GM12878 (cell line): Measurements from ENCODE around the gene FBLN5. TPM values are rescaled to one million over a fixed set of nuclear protein-coding genes. Genes with fewer than 3 reads are reported as not detected.

Source experiments
- ATAC-seq: fragments of 200-7000 bp; cut with Tn5 transposase; 3 replicates; pipeline ENCODE4 v1.9.1; 2020; ENCODE audit warnings: mild to moderate bottlenecking, moderate library complexity
- BruUV-seq: library from RNA; stranded (reverse); fragments of 400-500 nt; replicated peaks from 2 replicates; lab custom pipeline; 2021; lab: Mats Ljungman, UMichigan
- CTCF ChIA-PET: fragments of 300-600 bp; sonication (Branson Sonifier 250); formaldehyde crosslinking; extraction: SDS; loops from one replicate; lab custom pipeline; 2021; ENCODE audit warnings: inconsistent platforms; lab: Yijun Ruan, JAX
- POLR2A ChIA-PET: fragments of 350-600 bp; formaldehyde crosslinking; extraction: SDS; loops from one replicate; lab custom pipeline; 2021; ENCODE audit warnings: inconsistent platforms; lab: Charles Lee
- RAD21 ChIA-PET: fragments of 300-600 bp; sonication (Branson Sonifier 250); formaldehyde crosslinking; loops from one replicate; lab custom pipeline; 2023; ENCODE audit warnings: antibody characterized with exemption; ENCODE audit not compliant: unreplicated experiment; lab: Charles Lee
- SMC1A ChIA-PET: fragments of 300-600 bp; sonication (Branson Sonifier 250); formaldehyde crosslinking; loops from one replicate; lab custom pipeline; 2023; ENCODE audit not compliant: unreplicated experiment, uncharacterized antibody; lab: Charles Lee
- DNase-seq: peaks from one replicate; pipeline ENCODE4 v3.0.0-alpha.2; 2011; ENCODE audit warnings: low read depth, low spot score
- FAIRE-seq: peaks from 3 replicates; lab custom pipeline; 2011; peaks lifted over from hg19 to GRCh38; lab: Jason Lieb, UNC
- H2AFZ ChIP-seq: 2 replicates; pipeline ENCODE4 v1.6.0; 2011; ENCODE audit warnings: low read depth, low read length, control low read depth; ENCODE audit not compliant: control insufficient read depth
- H3K27ac ChIP-seq: 2 replicates; pipeline ENCODE4 v1.5.1; 2011; ENCODE audit warnings: control low read depth; ENCODE audit not compliant: control insufficient read depth, insufficient read depth
- H3K27me3 ChIP-seq, 2 experiments: replicated peaks in 1 of 2; 2 replicates each; pipeline versions ENCODE4 v1.6.0 to v1.6.1; 2011; ENCODE audit warnings: low read length in 1 of 2; ENCODE audit not compliant: control insufficient read depth in 2 of 2, insufficient read depth in 2 of 2
- H3K36me3 ChIP-seq, 2 experiments: 2 replicates each; pipeline ENCODE4 v1.5.1; 2011; ENCODE audit warnings: low read length in 1 of 2; ENCODE audit not compliant: control insufficient read depth in 2 of 2, insufficient read depth in 2 of 2
- H3K4me1 ChIP-seq: 2 replicates; pipeline ENCODE4 v1.6.1; 2011; ENCODE audit warnings: mild to moderate bottlenecking, low read length, moderate library complexity, mixed read lengths; ENCODE audit not compliant: control insufficient read depth, insufficient read depth
- H3K4me2 ChIP-seq: 2 replicates; pipeline ENCODE4 v1.6.0; 2011; ENCODE audit warnings: control low read depth; ENCODE audit not compliant: control insufficient read depth, insufficient read depth
- H3K4me3 ChIP-seq: fragments of 200-600 bp; sonication (generic); 2 replicates; pipeline ENCODE4 v1.5.1; 2016
- H3K79me2 ChIP-seq: 2 replicates; pipeline ENCODE4 v1.6.0; 2011; ENCODE audit warnings: low read length; ENCODE audit not compliant: control insufficient read depth, insufficient read depth
- H3K9ac ChIP-seq: 2 replicates; pipeline ENCODE4 v1.8.0; 2011; ENCODE audit warnings: low read length, control low read depth, mixed read lengths; ENCODE audit not compliant: control insufficient read depth, insufficient read depth
- H3K9me3 ChIP-seq: replicated peaks from 3 replicates; pipeline ENCODE4 v1.5.1; 2011; ENCODE audit warnings: mild to moderate bottlenecking, low read length; ENCODE audit not compliant: control insufficient read depth, insufficient read depth
- H4K20me1 ChIP-seq: 2 replicates; pipeline ENCODE4 v1.6.0; 2011; ENCODE audit not compliant: control insufficient read depth, insufficient read depth
- BRCA1 ChIP-seq: IDR thresholded peaks from 2 replicates; pipeline ENCODE4 v1.6.1; 2011; ENCODE audit warnings: low read depth, low read length, improper control_type of control experiment
- DPF2 ChIP-seq: fragments of 450-650 bp; IDR thresholded peaks from 2 replicates; pipeline ENCODE4 v1.6.1; 2017; ENCODE audit warnings: mild to moderate bottlenecking
- EED ChIP-seq: sonication (generic); IDR thresholded peaks from 2 replicates; pipeline ENCODE4 v1.6.1; 2016; ENCODE audit warnings: antibody characterized with exemption, low read depth
- ESRRA ChIP-seq: IDR thresholded peaks from 2 replicates; pipeline ENCODE4 v1.6.1; 2012; ENCODE audit warnings: mild to moderate bottlenecking, low read length, improper control_type of control experiment
- FOXM1 ChIP-seq: IDR thresholded peaks from 2 replicates; pipeline ENCODE4 v1.6.1; 2012; ENCODE audit warnings: low read depth, mild to moderate bottlenecking, inconsistent platforms, low read length, moderate library complexity
- JUND ChIP-seq: IDR thresholded peaks from 2 replicates; pipeline ENCODE4 v1.6.1; 2012; ENCODE audit warnings: low read depth, mild to moderate bottlenecking, low read length, improper control_type of control experiment, moderate library complexity
- NR2F1 ChIP-seq: fragments of 450-650 bp; conservative IDR thresholded peaks from 2 replicates; pipeline ENCODE4 v1.6.1; 2017; ENCODE audit warnings: mild to moderate bottlenecking
- PAX5 ChIP-seq: IDR thresholded peaks from 2 replicates; pipeline ENCODE4 v1.6.1; 2011; ENCODE audit warnings: low read depth, low read length, borderline replicate concordance
- RAD21 ChIP-seq: IDR thresholded peaks from 2 replicates; pipeline ENCODE4 v1.6.1; 2011; ENCODE audit warnings: mild to moderate bottlenecking, low read depth, low read length, moderate library complexity; ENCODE audit not compliant: insufficient read depth
- SIX5 ChIP-seq: IDR thresholded peaks from 2 replicates; pipeline ENCODE4 v1.6.1; 2011; ENCODE audit warnings: mild to moderate bottlenecking, low read depth, low read length, moderate library complexity; ENCODE audit not compliant: severe bottlenecking
- SREBF1 ChIP-seq: IDR thresholded peaks from 2 replicates; pipeline ENCODE4 v1.6.1; 2012; ENCODE audit warnings: mild to moderate bottlenecking, low read length
- SUPT20H ChIP-seq: IDR thresholded peaks from 2 replicates; pipeline ENCODE4 v1.6.1; 2011; ENCODE audit warnings: low read depth, mild to moderate bottlenecking, low read length, moderate library complexity, borderline replicate concordance; ENCODE audit not compliant: control insufficient read depth
- TCF7 ChIP-seq: IDR thresholded peaks from 2 replicates; pipeline ENCODE4 v1.6.1; 2014; ENCODE audit warnings: antibody characterized with exemption, borderline replicate concordance
- WGBS: methylation state at CpG from one replicate; pipeline ENCODE4 v1.1.6; 2016; ENCODE audit warnings: low lambda C conversion rate; ENCODE audit not compliant: insufficient replicate concordance, insufficient coverage; ENCODE audit errors: missing lambda C conversion rate; 5-methylcytosine and 5-hydroxymethylcytosine counted together
- in situ Hi-C: fragments of 300-500 bp; cut with MboI; formaldehyde crosslinking; loops from 9 replicates; pipeline ENCODE4 v1.14.3; 2018; ENCODE audit warnings: mixed read lengths
- intact Hi-C: fragments of 100-400 bp; cut with micrococcal nuclease; formaldehyde crosslinking; loops from one replicate; pipeline ENCODE4 v1.14.2; 2022; ENCODE audit not compliant: unreplicated experiment
- polyA plus RNA-seq, 11 experiments: library from polyadenylated mRNA; depleted of rRNA in 4 of 11; unstranded in 6 of 11; stranded (reverse) in 5 of 11; fragments of >200 nt; fragmentation: Nextera tagmentation in 4 of 11; fragmentation: Illumina TruSeq in 1 of 11; extraction: Ambion mirVana in 4 of 11; extraction: Trizol in 1 of 11; gene quantifications; 1 replicate in 1 of 11; 2 replicates in 10 of 11; pipeline versions ENCODE4 v1.2.1 to v1.2.3, GENCODE V29; 2011 to 2016; ENCODE audit warnings: inconsistent platforms in 2 of 11, missing spikeins in 2 of 11, low read depth in 1 of 11
- total RNA-seq, 4 experiments: library from RNA; depleted of rRNA in 3 of 4; stranded (reverse); fragments of >200 nt in 3 of 4; fragmentation: Illumina TruSeq in 1 of 4; extraction: Trizol in 1 of 4; gene quantifications; 2 replicates each; pipeline versions ENCODE4 v1.2.1 to v1.2.3, GENCODE V29; 2013 to 2021
- TF ChIP-seq, protein P1 (sequence below): fragments of 450-650 bp; IDR thresholded peaks from 2 replicates; pipeline ENCODE4 v1.6.1; 2017; ENCODE audit warnings: low read depth, mild to moderate bottlenecking, moderate library complexity

FBLN5 gene
- total and polyA plus RNA-seq, 10 of the 15 experiments (the other 5 are each of a cell fraction or from before 2014, with no cell fraction given): 0.03 to 0.64 (median 0.24) TPM

DNA sequence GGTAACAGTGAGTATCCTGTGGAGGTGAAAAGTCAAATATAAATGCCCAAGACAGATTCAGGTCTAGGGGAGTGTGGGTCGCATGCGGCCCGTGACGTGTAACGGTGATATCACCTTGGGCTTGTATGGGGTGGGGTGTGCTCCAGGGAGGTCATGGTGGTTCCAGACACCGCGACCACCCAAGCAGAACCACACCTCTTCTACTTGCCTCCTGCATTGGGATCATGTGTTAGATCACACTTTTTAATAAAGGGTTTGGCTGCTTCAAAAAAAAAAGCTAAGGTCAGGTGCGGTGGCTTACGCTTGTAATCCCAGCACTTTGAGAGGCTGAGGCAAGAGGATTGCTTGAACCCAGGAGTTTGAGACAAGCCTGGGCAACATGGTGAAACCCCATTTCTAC, 4.5 kb downstream of the FBLN5 start:
- intact Hi-C loops: no loop called here
- no peaks in the 10 kb centered on the region for H3K9me3 ChIP-seq
- H4K20me1 ChIP-seq: no peaks in the 10 kb centered on the region
- TF ChIP-seq NR2F1 (no peak), PAX5 (peak; percentile 17; the same call in 1 of the 2 replicates)
- TF ChIP-seq, all 136 proteins: peak for 1
- Histone ChIP-seq H3K79me2 (no peaks in the 10 kb centered on the region), H2AFZ (no peak overlapping the region), H3K36me3 (no peaks in the 10 kb centered on the region), H3K27ac (no peak overlapping the region), H3K27me3 (peaks cover 0 to 7% of the 10 kb centered on the region in 2 experiments; a peak in 2 of 4 replicates), H3K9ac (no peak overlapping the region), H3K4me3 (no peak overlapping the region), H3K4me1 (no peaks in the 10 kb centered on the region), H3K4me2 (no peak overlapping the region)
- ATAC-seq: no peak
- ChIA-PET RAD21 (no interaction called here), POLR2A (no interaction called here), CTCF (no interaction called here), SMC1A (interaction anchor here (1.4 kb wide), 1 partner anchor 175 kb away, joined by 4 read pairs; no protein-coding TSS in a partner anchor)
- in situ Hi-C loops: no loop called here
- WGBS: 75% methylated on average over 9 of the region's 9 CpGs
- DNase-seq: no peak
- no peak for FAIRE-seq
- no TSS peak for BruUV-seq

DNA sequence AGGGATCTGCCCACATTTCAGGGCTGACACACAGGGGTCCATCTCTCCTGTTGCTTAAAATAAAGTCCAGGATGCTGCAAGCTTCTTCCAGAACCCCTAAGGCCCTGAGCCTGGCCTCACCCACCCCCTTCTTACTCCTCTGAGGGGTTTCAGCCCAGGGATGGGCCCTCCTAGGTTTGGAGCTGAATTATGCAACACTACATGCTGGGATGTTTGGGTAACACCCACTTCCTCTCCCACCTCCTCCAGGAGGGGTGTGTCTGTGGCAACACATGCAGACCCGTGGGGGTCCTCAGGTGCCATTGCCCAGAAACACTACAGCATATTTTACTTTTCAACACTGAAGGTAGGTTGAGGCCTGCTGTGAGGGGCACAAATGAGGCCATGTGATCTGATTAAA, 5.4 kb downstream of the FBLN5 start:
- Histone ChIP-seq H3K4me2 (no peak overlapping the region), H2AFZ (no peak overlapping the region), H3K79me2 (no peaks in the 10 kb centered on the region), H3K4me1 (no peaks in the 10 kb centered on the region), H4K20me1 (no peaks in the 10 kb centered on the region), H3K27me3 (peaks cover 0 to 7% of the 10 kb centered on the region in 2 experiments; a peak in 2 of 4 replicates), H3K9me3 (no peaks in the 10 kb centered on the region), H3K27ac (no peak overlapping the region), H3K36me3 (no peaks in the 10 kb centered on the region), H3K9ac (no peak overlapping the region), H3K4me3 (no peak overlapping the region)
- RAD21 ChIA-PET: no interaction called here
- WGBS: 6% methylated on average over 1 of the region's 1 CpG
- intact Hi-C loops: no loop called here
- SMC1A ChIA-PET: interaction anchor here (1.4 kb wide), 1 partner anchor 174 kb away, joined by 4 read pairs; no protein-coding TSS in a partner anchor
- ATAC-seq (no peak), FAIRE-seq (no peak), DNase-seq (no peak)
- in situ Hi-C loops: no loop called here
- POLR2A ChIA-PET: no interaction called here
- CTCF ChIA-PET: no interaction called here
- BruUV-seq: no TSS peak
- TF ChIP-seq SIX5: no peak
- no peak for TF ChIP-seq DPF2
- no peak for TF ChIP-seq SREBF1
- TF ChIP-seq EED: no peak
- no peak for TF ChIP-seq JUND
- TF ChIP-seq SUPT20H: no peak
- no peak for TF ChIP-seq TCF7
- TF ChIP-seq BRCA1: no peak
- TF ChIP-seq FOXM1: no peak
- no peak for TF ChIP-seq ESRRA
- no peak for TF ChIP-seq RAD21
- TF ChIP-seq, protein P1, sequence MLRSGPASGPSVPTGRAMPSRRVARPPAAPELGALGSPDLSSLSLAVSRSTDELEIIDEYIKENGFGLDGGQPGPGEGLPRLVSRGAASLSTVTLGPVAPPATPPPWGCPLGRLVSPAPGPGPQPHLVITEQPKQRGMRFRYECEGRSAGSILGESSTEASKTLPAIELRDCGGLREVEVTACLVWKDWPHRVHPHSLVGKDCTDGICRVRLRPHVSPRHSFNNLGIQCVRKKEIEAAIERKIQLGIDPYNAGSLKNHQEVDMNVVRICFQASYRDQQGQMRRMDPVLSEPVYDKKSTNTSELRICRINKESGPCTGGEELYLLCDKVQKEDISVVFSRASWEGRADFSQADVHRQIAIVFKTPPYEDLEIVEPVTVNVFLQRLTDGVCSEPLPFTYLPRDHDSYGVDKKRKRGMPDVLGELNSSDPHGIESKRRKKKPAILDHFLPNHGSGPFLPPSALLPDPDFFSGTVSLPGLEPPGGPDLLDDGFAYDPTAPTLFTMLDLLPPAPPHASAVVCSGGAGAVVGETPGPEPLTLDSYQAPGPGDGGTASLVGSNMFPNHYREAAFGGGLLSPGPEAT: no peak
